Measurements from ENCODE around the gene DOK6. TPM values are rescaled to one million over a fixed set of nuclear protein-coding genes. Genes with fewer than 3 reads are reported as not detected.

Gene DOK6
- total RNA-seq, 6 donors from 2014 or later, result 0.89 to 6.1 (median 1.9) TPM

GRCh38 chr18:69701305-69701704 is 300.6 kb downstream of the DOK6 start:
- 93 to 95% methylated on average over 2 of the region's 2 CpGs for WGBS, 2 donors
- no peak for ATAC-seq (ENCODE audit: low FRiP score in 2 of 2)
- no peak for TF ChIP-seq POLR2AphosphoS5 (IDR thresholded peaks at IDR 0.05)
- TF ChIP-seq EP300 (IDR thresholded peaks at IDR 0.05), result no peak
- no peak for TF ChIP-seq CTCF (IDR thresholded peaks at IDR 0.05)
- TF ChIP-seq POLR2A (IDR thresholded peaks at IDR 0.05), result no peak
- Histone ChIP-seq H3K27me3 (no peaks in the 10 kb centered on the region), H3K4me1 (no peaks in the 10 kb centered on the region), H3K9me3 (no peaks in the 10 kb centered on the region), H3K4me3 (no peak overlapping the region), H3K36me3 (no peaks in the 10 kb centered on the region), H3K27ac (no peak overlapping the region)
- DNase-seq, result no peak

DNA sequence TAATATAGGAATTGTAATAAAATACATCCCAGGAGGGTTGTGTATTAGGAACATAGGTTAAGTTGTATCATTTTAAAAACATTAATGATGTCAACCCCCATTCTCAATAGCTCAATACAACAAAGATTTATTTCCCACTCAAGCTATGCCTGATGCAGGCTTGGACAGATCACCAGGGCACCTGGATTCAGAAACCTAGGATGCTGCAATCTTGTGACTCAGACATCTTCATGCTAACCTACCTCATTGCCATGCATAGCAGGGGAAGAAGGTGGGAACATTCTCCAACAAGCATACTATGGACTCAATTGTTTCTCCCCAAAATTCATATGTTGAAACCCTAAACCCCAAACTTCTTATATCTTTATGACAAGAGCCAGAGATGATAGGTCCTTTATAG is 302.8 kb downstream of the DOK6 start:
- Histone ChIP-seq H3K27me3 (no peaks in the 10 kb centered on the region), H3K36me3 (no peaks in the 10 kb centered on the region), H3K4me1 (no peaks in the 10 kb centered on the region), H3K9me3 (no peaks in the 10 kb centered on the region), H3K4me3 (no peak overlapping the region), H3K27ac (no peak overlapping the region)
- DNase-seq, result no peak
- ATAC-seq (ENCODE audit: low FRiP score in 2 of 2), result no peak
- TF ChIP-seq EP300 (IDR thresholded peaks at IDR 0.05) (no peak), CTCF (IDR thresholded peaks at IDR 0.05) (no peak)

DNA sequence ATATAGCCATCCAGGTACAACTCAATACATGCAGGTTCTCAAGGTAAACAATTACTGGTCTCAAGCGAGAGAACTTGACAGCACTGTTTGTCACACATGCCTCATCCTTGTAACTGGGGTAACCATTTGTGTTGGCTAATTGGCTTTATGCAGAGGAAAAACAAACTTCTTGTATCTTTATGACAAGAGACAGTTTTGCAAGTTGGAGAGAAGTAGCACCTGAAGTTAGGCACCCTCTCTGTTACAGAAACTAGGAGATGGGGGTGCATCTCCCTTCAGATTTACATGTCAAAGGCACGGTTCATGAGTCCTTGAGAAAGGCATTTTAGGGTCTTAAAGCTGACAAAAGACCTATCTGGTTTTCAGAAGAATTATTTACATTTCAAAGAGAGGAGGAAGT is 305.3 kb downstream of the DOK6 start:
- 49 to 67% methylated on average over 2 of the region's 2 CpGs for WGBS, 2 donors
- Histone ChIP-seq H3K36me3 (no peaks in the 10 kb centered on the region), H3K9me3 (no peaks in the 10 kb centered on the region), H3K4me1 (no peaks in the 10 kb centered on the region), H3K27ac (no peak overlapping the region), H3K27me3 (no peaks in the 10 kb centered on the region), H3K4me3 (no peak overlapping the region)
- TF ChIP-seq EP300 (IDR thresholded peaks at IDR 0.05) (no peak), POLR2A (IDR thresholded peaks at IDR 0.05) (no peak), CTCF (IDR thresholded peaks at IDR 0.05) (no peak), POLR2AphosphoS5 (IDR thresholded peaks at IDR 0.05) (no peak)
- DNase-seq (no peak), ATAC-seq (ENCODE audit: low FRiP score in 2 of 2) (no peak)

GRCh38 chr18:69708844-69709243 is 308.2 kb downstream of the DOK6 start:
- DNase-seq (no peak), ATAC-seq (ENCODE audit: low FRiP score in 2 of 2) (no peak)
- 82 to 87% methylated on average over 7 of the region's 7 CpGs for WGBS, 2 donors
- no peaks in the 10 kb centered on the region for H3K4me1 ChIP-seq
- no peaks in the 10 kb centered on the region for H3K36me3 ChIP-seq
- H3K27me3 ChIP-seq, result no peaks in the 10 kb centered on the region
- no peaks in the 10 kb centered on the region for H3K9me3 ChIP-seq
- TF ChIP-seq POLR2AphosphoS5 (IDR thresholded peaks at IDR 0.05) (no peak), EP300 (IDR thresholded peaks at IDR 0.05) (no peak), CTCF (IDR thresholded peaks at IDR 0.05) (no peak), POLR2A (IDR thresholded peaks at IDR 0.05) (no peak)
- no peak overlapping the region for H3K4me3 ChIP-seq
- H3K27ac ChIP-seq, result no peak overlapping the region

DNA sequence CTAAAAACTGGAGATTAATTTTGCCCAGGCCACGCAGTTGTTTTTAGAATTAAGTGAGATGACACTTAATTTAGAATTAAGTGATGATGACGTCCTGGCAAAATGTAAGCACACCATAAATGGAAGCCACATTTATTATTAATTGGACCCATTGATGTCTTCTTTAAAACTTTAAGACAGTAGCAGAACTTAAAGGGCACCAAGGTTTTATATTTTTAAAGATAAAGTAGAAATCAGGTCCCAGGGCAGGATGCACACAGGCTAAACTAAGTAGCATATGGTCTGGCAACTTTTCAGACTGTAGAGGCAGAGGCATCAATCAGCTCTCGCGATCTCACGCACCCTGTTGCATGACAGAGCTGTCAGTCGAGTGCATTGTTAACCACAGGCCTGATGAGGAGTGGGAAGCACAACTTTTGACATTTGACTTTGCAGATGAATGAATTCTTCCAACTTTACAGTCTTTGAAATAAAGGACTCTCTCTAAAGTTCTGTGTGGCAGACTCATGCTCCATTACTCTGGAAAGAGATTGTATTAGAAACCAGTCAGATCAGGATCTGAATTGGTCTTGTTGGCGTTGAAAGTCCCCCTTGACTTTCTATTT is 314.6 kb downstream of the DOK6 start:
- H3K4me3 ChIP-seq, result no peak overlapping the region
- no peak for DNase-seq
- peaks cover 10 to 25% (median 18%) of the 10 kb centered on the region in 4 donors for H3K9me3 ChIP-seq
- H3K36me3 ChIP-seq, result no peaks in the 10 kb centered on the region
- H3K27me3 ChIP-seq, result no peaks in the 10 kb centered on the region
- 73 to 75% methylated on average over 7 of the region's 7 CpGs for WGBS, 2 donors
- TF ChIP-seq EP300 (IDR thresholded peaks at IDR 0.05) (no peak), POLR2A (IDR thresholded peaks at IDR 0.05) (no peak), POLR2AphosphoS5 (IDR thresholded peaks at IDR 0.05) (no peak), CTCF (IDR thresholded peaks at IDR 0.05) (no peak)
- no peaks in the 10 kb centered on the region for H3K4me1 ChIP-seq
- H3K27ac ChIP-seq, result no peak overlapping the region
- ATAC-seq (ENCODE audit: low FRiP score in 2 of 2), result no peak
